T-helper 17 cell (primary cell): ENCODE results near the gene CYBC1. TPM values are rescaled to one million over a fixed set of nuclear protein-coding genes. Genes with fewer than 3 reads are reported as not detected.

Source experiments
- ATAC-seq: fragments of 150-1000 bp; cut with Tn5 transposase; 2 replicates; pipeline ENCODE4 v1.10.0; 2021; ENCODE audit warnings: mild to moderate bottlenecking, moderate library complexity
- DNase-seq, 3 donors: peaks; one replicate each; pipeline versions ENCODE4 v3.0.0 to v3.0.0-alpha.2; 2020 to 2021
- H3K9me3 ChIP-seq: one replicate; pipeline ENCODE4 v1.7.0; 2013; ENCODE audit warnings: low read length, mild to moderate bottlenecking; ENCODE audit not compliant: control insufficient read depth, poor library complexity, severe bottlenecking
- H3K27ac Mint-ChIP-seq: one replicate; pipeline ENCODE4 v1.8.0; 2022; ENCODE audit warnings: mild to moderate bottlenecking, moderate library complexity, mixed read lengths
- H3K27me3 Mint-ChIP-seq: one replicate; pipeline ENCODE4 v1.8.0; 2022; ENCODE audit warnings: mixed read lengths
- H3K36me3 Mint-ChIP-seq: one replicate; pipeline ENCODE4 v1.8.0; 2022; ENCODE audit warnings: low read depth, mixed read lengths
- H3K4me1 Mint-ChIP-seq: one replicate; pipeline ENCODE4 v1.8.0; 2022; ENCODE audit warnings: mild to moderate bottlenecking, mixed read lengths
- H3K4me3 Mint-ChIP-seq: one replicate; pipeline ENCODE4 v1.8.0; 2022; ENCODE audit warnings: mild to moderate bottlenecking, moderate library complexity, mixed read lengths
- total RNA-seq, 4 donors: library from RNA in 2 of 4; stranded (reverse) in 2 of 4; gene quantifications; one replicate each; pipeline ENCODE4 v1.2.3 and lab custom pipeline; 2022 to 2026

Gene CYBC1
- total RNA-seq, 2 donors from 2014 or later = 110 to 121 TPM

GRCh38 chr17:82452162-82452561, 1.6 kb upstream of the CYBC1 start:
- Mint-ChIP-seq H3K27me3 (no peaks in the 10 kb centered on the region), H3K4me3 (peak overlapping the region; percentile 50), H3K36me3 (peaks cover 2% of the 10 kb centered on the region), H3K4me1 (peaks cover 29% of the 10 kb centered on the region), H3K27ac (peak overlapping the region; percentile 96)
- DNase-seq (no peak), ATAC-seq (no peak)
- H3K9me3 ChIP-seq = no peaks in the 10 kb centered on the region

- Mint-ChIP-seq H3K4me3 (peak overlapping the region; percentile 95), H3K4me1 (peaks cover 26% of the 10 kb centered on the region), H3K27me3 (no peaks in the 10 kb centered on the region), H3K36me3 (peaks cover 2% of the 10 kb centered on the region), H3K27ac (peak overlapping the region; percentile 96)
- DNase-seq (peak in 1 of 3 donors; percentile 21), ATAC-seq (peak; percentile 14)
- H3K9me3 ChIP-seq = no peaks in the 10 kb centered on the region
Observed at GRCh38 chr17:82449883-82450356, 632 bp downstream of the CYBC1 start.

GRCh38 chr17:82449131-82449882, 1.2 kb downstream of the CYBC1 start:
- no peaks in the 10 kb centered on the region for H3K9me3 ChIP-seq
- Mint-ChIP-seq H3K4me3 (peak overlapping the region; percentile 95), H3K4me1 (peaks cover 26% of the 10 kb centered on the region), H3K27me3 (no peaks in the 10 kb centered on the region), H3K36me3 (peaks cover 2% of the 10 kb centered on the region), H3K27ac (peak overlapping the region; percentile 96)
- DNase-seq (peak; percentile 41 to 63 (median 42)), ATAC-seq (peak; percentile 59)

- no peak for ATAC-seq
- Mint-ChIP-seq H3K27ac (peak overlapping the region; percentile 83), H3K4me1 (peaks cover 24% of the 10 kb centered on the region), H3K4me3 (no peak overlapping the region), H3K27me3 (no peaks in the 10 kb centered on the region), H3K36me3 (peaks cover 2% of the 10 kb centered on the region)
- no peak for DNase-seq
- H3K9me3 ChIP-seq = no peaks in the 10 kb centered on the region
Observed at GRCh38 chr17:82447876-82448275, 2.7 kb downstream of the CYBC1 start.

GRCh38 chr17:82446649-82447048, 3.9 kb downstream of the CYBC1 start:
- Mint-ChIP-seq H3K4me3 (no peak overlapping the region), H3K27me3 (no peaks in the 10 kb centered on the region), H3K4me1 (peaks cover 21% of the 10 kb centered on the region), H3K36me3 (peaks cover 2% of the 10 kb centered on the region), H3K27ac (peak overlapping the region; percentile 83)
- no peak for ATAC-seq
- DNase-seq = no peak
- H3K9me3 ChIP-seq = no peaks in the 10 kb centered on the region

GRCh38 chr17:82446124-82446523, 4.4 kb downstream of the CYBC1 start:
- no peak for ATAC-seq
- Mint-ChIP-seq H3K4me1 (peaks cover 16% of the 10 kb centered on the region), H3K36me3 (peaks cover 2% of the 10 kb centered on the region), H3K27me3 (no peaks in the 10 kb centered on the region), H3K27ac (peak overlapping the region; percentile 62), H3K4me3 (no peak overlapping the region)
- no peak for DNase-seq
- no peaks in the 10 kb centered on the region for H3K9me3 ChIP-seq

GRCh38 chr17:82445542-82445941, 5.0 kb downstream of the CYBC1 start:
- no peak for ATAC-seq
- no peaks in the 10 kb centered on the region for H3K9me3 ChIP-seq
- H3K36me3 Mint-ChIP-seq = peaks cover 2% of the 10 kb centered on the region
- H3K4me3 Mint-ChIP-seq = no peak overlapping the region
- H3K27ac Mint-ChIP-seq = peak overlapping the region; percentile 62
- no peaks in the 10 kb centered on the region for H3K27me3 Mint-ChIP-seq
- no peak for DNase-seq
- peaks cover 13% of the 10 kb centered on the region for H3K4me1 Mint-ChIP-seq

GRCh38 chr17:82444941-82445521, 5.5 kb downstream of the CYBC1 start:
- no peaks in the 10 kb centered on the region for H3K27me3 Mint-ChIP-seq
- no peaks in the 10 kb centered on the region for H3K9me3 ChIP-seq
- peaks cover 2% of the 10 kb centered on the region for H3K36me3 Mint-ChIP-seq
- peaks cover 13% of the 10 kb centered on the region for H3K4me1 Mint-ChIP-seq
- no peak overlapping the region for H3K4me3 Mint-ChIP-seq
- ATAC-seq (no peak), DNase-seq (no peak)
- no peak overlapping the region for H3K27ac Mint-ChIP-seq

- H3K4me1 Mint-ChIP-seq = peaks cover 7% of the 10 kb centered on the region
- no peaks in the 10 kb centered on the region for H3K27me3 Mint-ChIP-seq
- ATAC-seq (no peak), DNase-seq (no peak)
- H3K4me3 Mint-ChIP-seq = no peak overlapping the region
- H3K9me3 ChIP-seq = no peaks in the 10 kb centered on the region
- H3K27ac Mint-ChIP-seq = no peak overlapping the region
- no peaks in the 10 kb centered on the region for H3K36me3 Mint-ChIP-seq
Observed at GRCh38 chr17:82444284-82444893, 6.2 kb downstream of the CYBC1 start.

GRCh38 chr17:82443465-82444283, 6.9 kb downstream of the CYBC1 start:
- no peaks in the 10 kb centered on the region for H3K36me3 Mint-ChIP-seq
- H3K27me3 Mint-ChIP-seq = no peaks in the 10 kb centered on the region
- ATAC-seq = no peak
- no peak overlapping the region for H3K4me3 Mint-ChIP-seq
- no peak for DNase-seq
- H3K27ac Mint-ChIP-seq = no peak overlapping the region
- peaks cover 6% of the 10 kb centered on the region for H3K4me1 Mint-ChIP-seq
- no peaks in the 10 kb centered on the region for H3K9me3 ChIP-seq

GRCh38 chr17:82442643-82443464, 7.7 kb downstream of the CYBC1 start:
- H3K4me3 Mint-ChIP-seq = no peak overlapping the region
- ATAC-seq (no peak), DNase-seq (no peak)
- H3K36me3 Mint-ChIP-seq = no peaks in the 10 kb centered on the region
- peaks cover 4% of the 10 kb centered on the region for H3K4me1 Mint-ChIP-seq
- H3K9me3 ChIP-seq = no peaks in the 10 kb centered on the region
- no peaks in the 10 kb centered on the region for H3K27me3 Mint-ChIP-seq
- H3K27ac Mint-ChIP-seq = peak overlapping the region; percentile 53

GRCh38 chr17:82441691-82442487, 8.7 kb downstream of the CYBC1 start:
- no peaks in the 10 kb centered on the region for H3K4me1 Mint-ChIP-seq
- H3K36me3 Mint-ChIP-seq = no peaks in the 10 kb centered on the region
- ATAC-seq (no peak), DNase-seq (no peak)
- H3K27me3 Mint-ChIP-seq = no peaks in the 10 kb centered on the region
- peak overlapping the region; percentile 53 for H3K27ac Mint-ChIP-seq
- H3K9me3 ChIP-seq = no peaks in the 10 kb centered on the region
- H3K4me3 Mint-ChIP-seq = no peak overlapping the region
